Erythroblast (primary cell): ENCODE measurements around the gene NTHL1.

Experiments
- GATA1 ChIP-seq: IDR thresholded peaks from 2 replicates; pipeline ENCODE4 v1.6.1; 2011; ENCODE audit warnings: low read depth, mild to moderate bottlenecking, control low read depth, low read length, moderate library complexity
- POLR2A ChIP-seq: IDR thresholded peaks from 2 replicates; pipeline ENCODE4 v1.6.1; 2011; ENCODE audit warnings: mild to moderate bottlenecking, low read length

DNA sequence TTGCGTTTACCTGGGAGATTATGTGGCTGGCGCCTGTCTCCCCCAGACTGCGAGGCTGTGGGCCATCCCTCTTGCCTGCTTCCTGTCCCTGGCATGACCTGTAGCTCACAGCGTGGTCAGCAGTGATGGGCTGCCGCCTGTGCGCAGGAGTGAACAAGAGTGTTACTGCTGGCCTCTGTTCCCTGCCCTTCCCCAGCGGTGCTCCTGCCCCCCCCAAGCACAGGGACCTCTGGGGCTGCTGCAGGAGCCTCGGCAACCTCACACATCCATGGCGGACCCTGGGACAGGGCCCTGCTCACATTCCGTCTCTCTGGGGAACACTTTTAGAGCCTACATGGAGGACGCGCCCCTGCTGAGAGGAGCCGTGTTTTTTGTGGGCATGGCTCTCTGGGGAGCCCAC is 10.8 kb upstream of the NTHL1 start:
- TF ChIP-seq POLR2A (no peak), GATA1 (no peak)
